Activated T-helper 17 cell treated with anti-CD3 and anti-CD28 coated beads, Interleukin-2, amount 50 U/mL, for 72 hours (primary cell): ENCODE data around the gene INTS15. TPM values are rescaled to one million over a fixed set of nuclear protein-coding genes. Genes with fewer than 3 reads are reported as not detected.

Experiments used
- ATAC-seq: fragments of 150-1000 bp; cut with Tn5 transposase; replicated peaks from 2 replicates; pipeline ENCODE4 v1.10.0; 2021; ENCODE audit warnings: mild to moderate bottlenecking, moderate library complexity
- H3K27ac Mint-ChIP-seq: one replicate; pipeline ENCODE4 v1.8.0; 2022; ENCODE audit warnings: mixed read lengths
- H3K27me3 Mint-ChIP-seq: one replicate; pipeline ENCODE4 v1.8.0; 2022; ENCODE audit warnings: mixed read lengths
- H3K36me3 Mint-ChIP-seq: one replicate; pipeline ENCODE4 v1.8.0; 2022; ENCODE audit warnings: low read depth, mild to moderate bottlenecking, mixed read lengths
- H3K4me1 Mint-ChIP-seq: one replicate; pipeline ENCODE4 v1.8.0; 2022; ENCODE audit warnings: mixed read lengths
- H3K4me3 Mint-ChIP-seq: one replicate; pipeline ENCODE4 v1.8.0; 2022; ENCODE audit warnings: mild to moderate bottlenecking, mixed read lengths
- H3K9me3 Mint-ChIP-seq: one replicate; pipeline ENCODE4 v1.8.0; 2022; ENCODE audit warnings: mixed read lengths
- total RNA-seq, 2 donors: library from RNA; stranded (reverse); gene quantifications; one replicate each; pipeline ENCODE4 v1.2.3, GENCODE V29; 2022

INTS15 gene
- total RNA-seq, 2 donors from 2014 or later: 19.3 to 29.0 TPM

DNA sequence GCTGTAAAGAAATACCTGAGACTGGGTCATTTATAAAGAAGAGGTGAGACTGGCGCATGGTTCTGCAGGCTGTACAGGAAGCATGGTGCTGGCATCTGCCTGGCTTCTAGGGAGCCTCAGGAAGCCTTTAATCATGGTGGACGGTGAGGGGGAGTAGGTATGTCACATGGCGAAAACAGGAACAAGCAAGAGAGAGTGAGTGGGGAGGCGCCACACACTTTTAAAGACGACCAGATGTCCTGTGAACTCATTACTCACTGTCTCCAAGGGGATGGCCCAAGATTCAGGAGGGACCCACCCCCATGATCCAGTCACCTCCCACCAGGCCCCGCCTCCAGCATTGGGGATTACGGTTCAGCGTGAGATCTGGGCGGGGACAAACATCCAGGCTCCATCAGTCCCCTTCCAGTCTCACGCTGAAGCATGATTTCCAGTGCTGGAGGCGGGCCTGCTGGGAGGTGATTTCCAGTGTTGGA, 50.5 kb downstream of the INTS15 start:
- Mint-ChIP-seq H3K27me3 (no peaks in the 10 kb centered on the region), H3K4me1 (peaks cover 17% of the 10 kb centered on the region), H3K9me3 (no peaks in the 10 kb centered on the region), H3K36me3 (peaks cover 47% of the 10 kb centered on the region), H3K4me3 (peak overlapping the region; percentile 79), H3K27ac (peak overlapping the region; percentile 84)
- ATAC-seq: peak; percentile 36

DNA sequence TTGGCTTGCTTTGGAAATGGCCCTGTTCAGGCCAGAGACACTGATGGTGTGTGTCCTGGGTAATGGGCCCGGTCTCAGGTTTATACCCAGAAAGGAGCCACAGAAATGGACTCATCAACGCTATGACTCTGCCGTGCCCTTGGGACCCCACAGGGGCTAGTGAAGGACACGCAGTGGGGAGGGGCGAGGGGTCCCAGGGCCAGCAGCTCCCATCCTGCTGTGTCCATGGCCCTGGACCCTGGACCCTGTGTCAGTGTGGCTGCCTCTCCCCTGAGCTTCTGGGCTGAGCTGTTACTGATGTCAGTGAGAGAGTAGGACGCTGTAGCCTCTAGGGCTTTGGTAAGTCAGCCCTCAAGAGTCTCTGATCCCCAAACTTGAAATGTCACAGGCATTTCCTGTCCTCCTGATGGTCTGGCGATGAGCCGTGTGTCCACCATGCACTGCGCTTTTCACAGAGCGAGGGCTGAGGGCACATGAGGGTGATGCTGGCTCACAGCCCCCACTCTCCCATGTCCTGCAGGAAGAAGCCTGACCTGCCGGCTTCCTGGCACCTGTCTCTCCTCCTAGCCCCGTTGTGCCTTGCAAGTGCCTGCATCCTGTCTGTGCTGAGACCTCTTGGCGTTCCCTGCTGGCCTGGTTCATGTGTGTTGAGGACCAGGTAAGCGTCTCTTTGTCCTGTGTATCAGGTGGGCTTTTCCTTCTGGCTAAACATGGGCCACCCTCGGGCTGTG, 51.6 kb downstream of the INTS15 start:
- no peak for ATAC-seq
- no peak overlapping the region for H3K4me3 Mint-ChIP-seq
- H3K27ac Mint-ChIP-seq: peak overlapping the region; percentile 21
- H3K36me3 Mint-ChIP-seq: peaks cover 57% of the 10 kb centered on the region
- H3K4me1 Mint-ChIP-seq: peaks cover 17% of the 10 kb centered on the region
- H3K9me3 Mint-ChIP-seq: no peaks in the 10 kb centered on the region
- H3K27me3 Mint-ChIP-seq: no peaks in the 10 kb centered on the region

DNA sequence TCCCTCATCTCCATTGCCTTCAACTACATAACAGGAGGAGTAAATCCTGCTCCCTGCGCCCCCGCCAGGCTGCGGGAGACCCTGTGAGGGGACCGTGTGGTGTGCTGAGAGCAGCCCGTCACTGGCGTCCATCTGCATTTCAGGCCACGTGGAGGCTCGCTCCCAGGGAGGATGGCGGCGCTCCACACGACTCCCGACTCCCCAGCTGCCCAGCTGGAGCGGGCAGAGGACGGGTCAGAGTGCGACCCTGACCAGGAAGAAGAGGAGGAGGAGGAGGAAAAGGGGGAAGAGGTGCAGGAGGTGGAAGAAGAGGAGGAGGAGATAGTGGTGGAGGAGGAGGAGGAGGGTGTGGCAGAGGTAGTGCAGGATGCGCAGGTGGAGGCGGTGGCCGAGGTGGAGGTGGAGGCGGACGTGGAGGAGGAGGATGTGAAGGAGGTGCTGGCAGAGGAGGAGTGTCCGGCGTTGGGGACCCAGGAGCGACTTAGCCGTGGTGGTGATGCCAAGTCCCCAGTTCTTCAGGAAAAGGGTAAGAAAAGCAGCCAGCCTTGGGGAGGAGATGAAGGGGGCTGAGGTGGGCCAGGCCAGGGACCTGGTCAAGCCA, 52.5 kb downstream of the INTS15 start:
- H3K27me3 Mint-ChIP-seq: no peaks in the 10 kb centered on the region
- H3K4me1 Mint-ChIP-seq: peaks cover 17% of the 10 kb centered on the region
- no peak for ATAC-seq
- peaks cover 66% of the 10 kb centered on the region for H3K36me3 Mint-ChIP-seq
- H3K9me3 Mint-ChIP-seq: no peaks in the 10 kb centered on the region
- no peak overlapping the region for H3K27ac Mint-ChIP-seq
- no peak overlapping the region for H3K4me3 Mint-ChIP-seq

DNA sequence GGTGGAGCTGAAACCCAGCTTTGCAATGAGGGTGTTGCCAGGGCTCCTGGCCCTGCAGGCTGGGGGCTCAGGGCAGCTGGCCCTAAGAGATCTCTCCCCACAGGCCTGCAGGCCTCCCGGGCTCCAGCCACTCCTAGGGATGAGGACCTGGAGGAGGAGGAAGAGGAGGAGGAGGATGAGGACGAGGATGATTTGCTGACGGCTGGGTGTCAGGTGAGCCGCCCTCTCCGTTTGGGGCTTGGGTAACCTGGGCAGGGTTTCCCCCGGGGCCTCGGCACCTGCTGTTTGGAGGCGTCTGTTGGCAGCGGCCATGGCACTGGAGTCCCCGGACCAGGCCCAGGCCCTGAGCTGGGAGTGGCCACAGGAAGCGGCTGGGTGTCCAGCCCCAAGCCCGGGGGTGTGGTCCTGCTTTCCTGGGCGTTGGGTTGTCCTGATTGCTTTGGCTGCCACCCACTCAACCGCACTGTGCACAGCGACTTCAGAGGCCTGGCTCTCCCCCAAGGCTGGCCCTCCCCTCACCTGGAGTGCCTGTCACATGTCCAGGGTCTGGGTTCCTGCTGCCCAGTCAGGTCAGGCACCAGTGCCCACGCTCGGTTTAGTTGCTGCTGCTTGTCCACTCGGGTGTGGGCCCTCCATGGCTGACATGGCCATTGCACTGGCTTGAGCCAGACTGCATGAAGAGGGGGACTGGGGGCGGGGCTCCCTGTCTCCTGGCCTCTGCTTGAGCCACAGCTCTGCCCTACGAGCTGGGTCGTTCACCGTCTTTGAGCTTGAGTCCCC, 53.2 kb downstream of the INTS15 start:
- no peak overlapping the region for H3K4me3 Mint-ChIP-seq
- no peak for ATAC-seq
- no peaks in the 10 kb centered on the region for H3K27me3 Mint-ChIP-seq
- H3K9me3 Mint-ChIP-seq: no peaks in the 10 kb centered on the region
- no peak overlapping the region for H3K27ac Mint-ChIP-seq
- peaks cover 68% of the 10 kb centered on the region for H3K36me3 Mint-ChIP-seq
- H3K4me1 Mint-ChIP-seq: peaks cover 17% of the 10 kb centered on the region

DNA sequence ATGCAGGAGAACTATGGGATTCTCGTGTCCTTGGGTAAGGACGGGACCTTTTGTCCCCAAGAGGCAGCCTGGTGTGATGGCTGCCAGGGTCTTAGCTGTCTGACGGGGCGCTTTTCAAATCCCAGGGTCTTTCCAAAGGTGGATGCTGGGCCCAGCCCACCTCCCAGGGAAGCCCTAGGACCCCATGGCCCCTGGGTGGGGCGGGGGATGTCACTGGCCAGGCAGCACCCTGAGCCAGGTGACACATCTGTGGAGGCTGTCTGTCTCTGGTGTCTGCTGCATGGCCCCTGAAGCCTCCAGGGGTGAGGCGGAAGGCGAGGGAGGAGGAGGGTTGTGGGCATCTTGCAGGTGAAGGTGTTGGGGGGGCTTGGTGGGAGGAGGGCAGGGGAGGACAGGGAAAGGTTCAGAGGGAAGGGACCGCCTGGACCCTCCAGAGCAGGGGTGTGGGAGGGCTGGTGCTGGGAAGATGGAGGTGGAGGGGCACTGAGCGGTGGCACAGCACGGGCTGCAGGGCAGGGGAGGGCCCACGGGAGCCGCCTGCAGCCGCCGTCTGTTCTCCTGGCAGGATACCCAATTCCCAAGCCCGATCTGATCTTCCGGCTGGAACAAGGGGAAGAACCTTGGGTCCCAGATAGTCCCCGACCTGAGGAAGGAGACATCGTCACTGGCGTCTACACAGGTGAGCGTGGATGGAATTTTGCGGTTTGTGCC, 54.2 kb downstream of the INTS15 start:
- ATAC-seq: no peak
- no peaks in the 10 kb centered on the region for H3K9me3 Mint-ChIP-seq
- no peak overlapping the region for H3K27ac Mint-ChIP-seq
- H3K36me3 Mint-ChIP-seq: peaks cover 66% of the 10 kb centered on the region
- no peak overlapping the region for H3K4me3 Mint-ChIP-seq
- H3K27me3 Mint-ChIP-seq: no peaks in the 10 kb centered on the region
- H3K4me1 Mint-ChIP-seq: peaks cover 10% of the 10 kb centered on the region

DNA sequence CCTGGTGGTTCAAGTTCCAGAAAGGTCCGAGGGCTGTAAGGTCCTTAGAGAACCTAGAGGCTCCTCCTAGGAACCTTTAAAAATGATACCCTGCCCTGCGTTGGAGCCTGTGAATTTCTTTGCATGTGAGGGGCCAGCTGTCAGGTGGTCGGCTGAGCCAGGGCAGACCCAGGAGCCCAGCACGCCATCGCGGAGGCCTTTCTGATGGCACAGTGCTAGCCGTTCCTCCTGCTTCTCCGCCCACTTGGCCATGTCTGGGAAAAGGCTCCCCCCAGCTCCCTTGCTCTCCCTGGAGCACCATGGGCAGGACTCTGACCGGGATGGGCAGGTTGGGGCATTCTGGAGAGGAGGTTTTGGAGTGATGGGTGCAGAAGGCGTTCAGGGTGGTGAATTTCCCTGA, 54.9 kb downstream of the INTS15 start:
- Mint-ChIP-seq H3K27me3 (no peaks in the 10 kb centered on the region), H3K36me3 (peaks cover 61% of the 10 kb centered on the region), H3K4me3 (no peak overlapping the region), H3K4me1 (peaks cover 6% of the 10 kb centered on the region), H3K27ac (no peak overlapping the region), H3K9me3 (no peaks in the 10 kb centered on the region)
- no peak for ATAC-seq

DNA sequence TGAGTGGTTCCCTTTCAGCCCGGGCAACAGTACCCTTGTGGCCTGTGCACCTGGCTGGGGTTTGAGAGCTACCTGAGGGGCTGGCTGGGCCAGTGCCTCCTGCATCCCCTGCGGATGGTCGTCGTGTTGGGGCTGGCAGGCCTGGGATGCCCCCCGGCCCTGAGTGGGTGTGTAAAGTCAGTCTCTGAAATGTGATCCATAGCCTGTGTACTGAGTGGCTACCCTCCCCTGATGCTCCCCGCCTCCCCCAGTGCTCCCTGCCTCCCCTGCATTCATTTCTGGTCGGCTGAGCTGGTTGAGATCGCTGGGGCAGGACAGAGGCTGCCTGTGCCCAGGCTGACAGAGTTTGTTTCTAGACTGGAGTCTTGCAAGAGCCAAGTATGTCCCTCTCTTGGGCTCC, 56.6 kb downstream of the INTS15 start:
- no peaks in the 10 kb centered on the region for H3K4me1 Mint-ChIP-seq
- no peak for ATAC-seq

DNA sequence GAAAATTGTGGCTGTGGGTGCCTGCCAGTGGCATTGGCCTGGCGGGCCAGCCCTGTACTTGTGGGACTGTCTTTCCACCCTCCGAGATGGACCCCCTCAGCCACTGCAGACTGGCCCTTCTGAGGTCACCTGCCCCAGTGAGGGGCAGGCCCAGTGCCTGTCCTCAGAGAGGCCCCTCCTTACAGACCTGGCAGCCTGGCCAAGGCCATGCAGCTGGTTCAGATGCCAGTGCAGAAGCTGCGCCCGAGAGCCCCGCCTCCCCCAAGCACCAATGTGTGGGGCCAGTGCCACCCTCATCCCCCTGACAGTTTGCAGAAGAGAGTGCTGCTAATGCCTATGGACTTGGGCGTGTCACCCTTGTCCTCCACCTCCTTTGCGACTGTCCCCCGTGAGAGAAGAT, 57.3 kb downstream of the INTS15 start:
- no peak for ATAC-seq
- Mint-ChIP-seq H3K4me1 (no peaks in the 10 kb centered on the region), H3K4me3 (no peak overlapping the region), H3K9me3 (no peaks in the 10 kb centered on the region), H3K36me3 (peaks cover 67% of the 10 kb centered on the region), H3K27ac (no peak overlapping the region), H3K27me3 (no peaks in the 10 kb centered on the region)

More for the DNA sequence above, 56.6 kb downstream of the INTS15 start:
- Mint-ChIP-seq H3K36me3 (peaks cover 67% of the 10 kb centered on the region), H3K27me3 (no peaks in the 10 kb centered on the region), H3K9me3 (no peaks in the 10 kb centered on the region), H3K27ac (no peak overlapping the region), H3K4me3 (no peak overlapping the region)

DNA sequence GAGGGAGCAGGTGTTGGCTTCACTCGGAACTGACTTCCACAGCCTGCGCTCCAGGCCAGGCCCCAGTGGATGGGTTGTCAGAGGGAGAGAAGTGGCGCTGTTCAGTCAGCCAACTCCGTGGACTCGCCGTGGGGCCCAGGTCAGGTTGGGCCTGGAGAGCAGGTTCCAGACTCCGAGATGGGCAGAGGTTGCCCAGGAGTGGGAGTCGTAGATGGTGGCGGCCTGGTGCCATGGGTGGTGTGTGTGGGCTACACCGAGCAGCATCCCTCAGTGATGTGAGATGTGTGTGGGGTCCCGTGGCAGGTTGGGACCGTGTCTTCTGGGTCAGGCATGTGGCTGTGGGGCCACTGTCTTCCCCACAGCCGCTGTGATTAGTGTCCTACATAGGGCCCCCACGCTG, 57.7 kb downstream of the INTS15 start:
- no peak for ATAC-seq
- Mint-ChIP-seq H3K9me3 (no peaks in the 10 kb centered on the region), H3K27me3 (no peaks in the 10 kb centered on the region), H3K4me3 (no peak overlapping the region), H3K4me1 (no peaks in the 10 kb centered on the region), H3K27ac (no peak overlapping the region), H3K36me3 (peaks cover 65% of the 10 kb centered on the region)

DNA sequence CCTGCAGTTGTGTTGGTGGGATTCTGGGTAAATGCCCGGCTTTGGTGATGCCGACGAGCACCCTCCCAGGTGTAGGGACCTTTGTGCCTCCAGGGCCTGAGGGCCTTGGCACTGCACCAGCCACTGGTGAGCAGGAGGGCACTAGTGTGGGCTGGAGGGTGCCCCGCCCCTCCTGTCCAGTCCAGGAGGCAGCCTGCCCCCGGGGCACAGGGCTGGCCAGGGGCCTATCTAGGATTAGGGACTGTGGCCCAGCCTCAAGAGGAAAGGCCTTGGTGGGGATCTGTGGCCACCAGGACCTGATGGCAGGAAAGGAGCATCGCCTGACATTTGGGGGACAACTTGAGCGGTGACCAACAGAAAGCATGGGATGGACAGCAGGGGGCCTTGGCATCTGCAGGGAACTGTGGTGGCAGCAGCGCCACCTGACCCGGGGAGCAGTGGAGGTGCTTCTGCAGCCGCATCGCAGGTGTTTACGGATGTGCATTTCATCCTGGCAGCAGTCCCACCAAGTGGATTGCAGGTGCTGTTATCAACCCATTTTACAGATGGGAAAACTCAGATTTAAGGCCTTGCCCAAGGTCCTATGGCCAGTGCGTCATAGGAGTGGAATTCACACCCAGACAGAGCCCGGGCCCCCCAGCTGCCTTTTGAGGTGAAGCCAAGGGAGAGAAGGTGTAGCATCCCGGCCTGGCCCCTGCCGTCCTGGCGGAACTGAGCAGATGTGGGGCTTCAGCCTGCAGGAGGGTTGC, 58.4 kb downstream of the INTS15 start:
- peaks cover 65% of the 10 kb centered on the region for H3K36me3 Mint-ChIP-seq
- H3K4me1 Mint-ChIP-seq: no peaks in the 10 kb centered on the region
- H3K9me3 Mint-ChIP-seq: no peaks in the 10 kb centered on the region
- H3K4me3 Mint-ChIP-seq: no peak overlapping the region
- ATAC-seq: no peak
- no peak overlapping the region for H3K27ac Mint-ChIP-seq
- H3K27me3 Mint-ChIP-seq: no peaks in the 10 kb centered on the region

DNA sequence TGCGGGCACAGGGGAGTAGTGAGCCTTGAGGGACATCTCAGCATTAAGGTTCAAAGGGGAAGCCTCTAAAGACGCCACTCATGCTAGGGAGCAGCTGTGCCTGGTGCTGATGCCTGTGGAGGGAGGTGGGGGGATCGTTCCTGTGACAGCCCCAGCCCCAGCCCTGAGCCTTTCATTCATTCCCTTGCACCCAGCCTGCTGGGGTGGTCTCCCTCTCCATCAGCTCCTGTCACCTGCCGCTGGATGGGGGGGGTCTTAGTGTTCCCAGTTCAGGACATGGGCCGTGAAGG, 58.9 kb downstream of the INTS15 start:
- Mint-ChIP-seq H3K36me3 (peaks cover 61% of the 10 kb centered on the region), H3K4me3 (no peak overlapping the region), H3K4me1 (no peaks in the 10 kb centered on the region), H3K9me3 (no peaks in the 10 kb centered on the region), H3K27me3 (no peaks in the 10 kb centered on the region), H3K27ac (no peak overlapping the region)
- no peak for ATAC-seq

DNA sequence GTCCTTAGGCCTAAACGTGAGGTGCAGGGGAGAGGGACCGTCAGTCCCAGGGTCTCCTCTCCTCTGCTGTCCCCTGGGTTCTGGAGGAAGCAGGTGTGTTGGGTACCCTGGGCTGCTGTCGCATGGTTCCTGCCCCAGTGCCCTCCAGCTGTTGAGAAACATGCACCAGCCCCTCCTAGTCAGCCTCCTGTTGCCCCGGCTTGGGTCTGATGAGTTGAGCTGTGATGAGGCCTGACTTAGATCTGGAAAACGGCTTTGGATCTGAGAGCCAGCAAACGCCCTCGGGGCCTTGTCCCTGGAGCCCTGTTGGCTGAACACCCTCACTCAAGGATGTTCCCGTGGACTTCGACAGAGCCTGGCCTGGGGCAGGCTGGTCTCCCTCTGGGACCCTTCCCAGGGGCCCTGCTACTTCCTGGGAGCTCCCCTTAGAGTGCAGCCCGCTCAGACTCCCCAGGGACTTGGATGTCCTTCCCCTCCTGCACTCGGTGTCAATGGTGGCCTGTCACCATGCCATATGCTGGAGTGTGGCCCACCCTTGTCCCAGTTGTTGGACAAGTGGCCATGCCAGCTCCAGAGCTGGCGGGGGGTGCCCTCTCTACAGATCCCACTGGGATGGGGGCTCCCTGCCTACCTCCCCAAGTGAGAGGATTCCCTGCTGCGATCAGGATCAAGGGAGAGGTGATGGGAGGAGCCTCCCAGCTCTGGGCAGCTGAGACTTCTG, 59.6 kb downstream of the INTS15 start:
- peaks cover 56% of the 10 kb centered on the region for H3K36me3 Mint-ChIP-seq
- H3K27ac Mint-ChIP-seq: no peak overlapping the region
- ATAC-seq: no peak
- H3K4me1 Mint-ChIP-seq: no peaks in the 10 kb centered on the region
- no peak overlapping the region for H3K4me3 Mint-ChIP-seq
- no peaks in the 10 kb centered on the region for H3K9me3 Mint-ChIP-seq
- H3K27me3 Mint-ChIP-seq: no peaks in the 10 kb centered on the region

DNA sequence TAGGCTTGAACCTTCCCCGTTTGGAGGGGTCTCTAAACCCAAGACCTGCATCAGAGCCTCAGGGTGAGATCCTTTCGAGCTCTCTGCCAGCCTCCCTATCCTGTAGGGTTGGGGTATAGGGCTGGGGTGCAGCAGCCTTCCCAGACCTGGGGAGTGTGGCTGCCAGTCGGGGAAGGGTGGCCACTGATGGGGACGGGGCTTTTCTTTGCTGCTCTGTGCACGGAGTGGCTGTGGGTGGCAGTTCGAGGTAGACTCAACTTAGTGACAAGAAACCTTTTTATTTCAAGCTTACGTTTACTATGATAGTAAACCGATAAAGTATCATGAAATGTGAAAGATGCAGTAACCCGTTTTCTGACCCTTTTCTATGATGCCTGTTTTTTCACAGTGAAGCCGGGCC, 60.3 kb downstream of the INTS15 start:
- Mint-ChIP-seq H3K9me3 (no peaks in the 10 kb centered on the region), H3K4me1 (no peaks in the 10 kb centered on the region), H3K36me3 (peaks cover 56% of the 10 kb centered on the region), H3K27ac (no peak overlapping the region), H3K4me3 (no peak overlapping the region), H3K27me3 (no peaks in the 10 kb centered on the region)
- ATAC-seq: no peak
